GM08714 (cell line): ENCODE results near the gene SPR.

Source experiments
- H3K4me3 ChIP-seq: fragments of 200-500 bp; sonication (Bioruptor generic); 2 replicates; pipeline ENCODE4 v1.5.1; 2014; ENCODE audit warnings: mild to moderate bottlenecking, low read length, inconsistent platforms
- ZNF274 ChIP-seq: IDR thresholded peaks from 2 replicates; pipeline ENCODE4 v1.6.1; 2012; ENCODE audit warnings: mild to moderate bottlenecking, low read depth, low read length

The SPR gene

DNA sequence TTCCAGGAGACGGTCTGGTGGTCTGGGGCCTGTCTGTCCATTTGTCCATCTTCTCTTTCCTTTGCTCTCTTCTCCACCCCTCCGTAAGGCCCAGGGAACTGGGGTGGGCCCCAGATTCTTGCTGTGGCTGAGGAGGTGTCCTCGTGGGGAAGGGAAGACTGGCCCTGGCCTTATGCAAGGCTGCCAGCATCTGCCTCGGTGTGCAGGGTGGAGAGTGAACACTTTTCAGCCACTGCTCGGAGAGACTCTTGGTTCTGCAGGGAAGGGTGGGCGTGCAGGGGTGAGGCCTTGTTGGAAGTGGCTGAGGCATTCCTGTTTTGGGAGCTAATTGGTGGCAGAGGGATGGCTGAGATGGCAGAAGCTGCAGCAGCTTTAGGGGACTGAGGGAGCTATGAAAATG, 53.2 kb downstream of the SPR start:
- H3K4me3 ChIP-seq = no peak overlapping the region
- no peak for TF ChIP-seq ZNF274

DNA sequence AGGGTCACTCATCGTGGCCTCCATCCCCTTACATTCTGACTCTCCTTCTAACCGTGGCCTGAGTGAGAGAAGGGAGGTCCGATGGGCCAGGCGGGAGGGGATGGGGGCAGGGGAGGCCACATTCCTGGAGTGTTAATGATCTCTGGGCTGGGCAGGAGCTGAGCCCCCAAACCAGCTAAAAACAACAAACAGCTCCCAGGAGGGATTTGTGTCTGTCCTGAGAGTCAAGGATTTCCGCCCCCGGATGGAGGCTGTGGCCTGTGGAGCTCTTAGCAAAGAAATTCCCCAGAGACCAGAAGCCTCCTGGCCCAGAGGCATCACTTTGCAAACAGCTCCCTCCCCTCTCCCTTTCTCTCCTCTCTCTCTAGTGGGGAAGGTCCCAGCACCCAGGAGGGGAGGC, 53.6 kb downstream of the SPR start:
- no peak for TF ChIP-seq ZNF274
- no peak overlapping the region for H3K4me3 ChIP-seq
